Stimulated activated CD8-positive, alpha-beta memory T cell treated with anti-CD3 and anti-CD28 coated beads, Interleukin-2, amount 100 ng/mL, for 1 hour (primary cell): ENCODE measurements around the gene SH3BP5.

Source experiments
- DNase-seq, 2 donors: peaks; one replicate each; pipeline ENCODE4 v3.0.0-alpha.2; 2020; ENCODE audit warnings: low read depth in 2 of 2

SH3BP5 gene

GRCh38 chr3:15253023-15253697 is 79.2 kb downstream of the SH3BP5 start:
- no peak for DNase-seq

- no peak for DNase-seq
These were observed 86.2 kb downstream of the SH3BP5 start for GRCh38 chr3:15246186-15246585.

GRCh38 chr3:15243822-15244482 is 88.4 kb downstream of the SH3BP5 start:
- no peak for DNase-seq

- peak in 1 of 2 donors; percentile 10 for DNase-seq
These were observed 91.0 kb downstream of the SH3BP5 start for GRCh38 chr3:15241341-15241740.

- no peak for DNase-seq
These were observed 103.1 kb downstream of the SH3BP5 start for GRCh38 chr3:15229262-15229661.

GRCh38 chr3:15228147-15228546 is 104.2 kb downstream of the SH3BP5 start:
- DNase-seq, result no peak

- no peak for DNase-seq
These were observed 108.5 kb downstream of the SH3BP5 start for GRCh38 chr3:15223685-15224572.

GRCh38 chr3:15221574-15222217 is 110.7 kb downstream of the SH3BP5 start:
- no peak for DNase-seq

- DNase-seq, result no peak
These were observed 111.7 kb downstream of the SH3BP5 start for GRCh38 chr3:15220661-15221060.

- DNase-seq, result no peak
These were observed 112.3 kb downstream of the SH3BP5 start for GRCh38 chr3:15220056-15220455.

GRCh38 chr3:15218689-15219088 is 113.7 kb downstream of the SH3BP5 start:
- no peak for DNase-seq

GRCh38 chr3:15217841-15218267 is 114.5 kb downstream of the SH3BP5 start:
- DNase-seq, result no peak

GRCh38 chr3:15217011-15217671 is 115.2 kb downstream of the SH3BP5 start:
- no peak for DNase-seq

- DNase-seq, result no peak
These were observed 115.9 kb downstream of the SH3BP5 start for GRCh38 chr3:15216501-15216900.

GRCh38 chr3:15215996-15216395 is 116.4 kb downstream of the SH3BP5 start:
- no peak for DNase-seq

- no peak for DNase-seq
These were observed 117.6 kb downstream of the SH3BP5 start for GRCh38 chr3:15214758-15215157.

GRCh38 chr3:15211937-15212336 is 120.4 kb downstream of the SH3BP5 start:
- DNase-seq, result no peak

- DNase-seq, result no peak
These were observed 124.4 kb downstream of the SH3BP5 start for GRCh38 chr3:15207836-15208504.

GRCh38 chr3:15206662-15207576 is 125.5 kb downstream of the SH3BP5 start:
- DNase-seq, result no peak
